ENCODE measurements around the gene GPR62. TPM values are rescaled to one million over a fixed set of nuclear protein-coding genes. Genes with fewer than 3 reads are reported as not detected.
A peak's percentile ranks its signal among the peaks of the same experiment; 100 is the strongest.

GPR62 gene
- polyA plus RNA-seq, 3 donors = not detected

DNA sequence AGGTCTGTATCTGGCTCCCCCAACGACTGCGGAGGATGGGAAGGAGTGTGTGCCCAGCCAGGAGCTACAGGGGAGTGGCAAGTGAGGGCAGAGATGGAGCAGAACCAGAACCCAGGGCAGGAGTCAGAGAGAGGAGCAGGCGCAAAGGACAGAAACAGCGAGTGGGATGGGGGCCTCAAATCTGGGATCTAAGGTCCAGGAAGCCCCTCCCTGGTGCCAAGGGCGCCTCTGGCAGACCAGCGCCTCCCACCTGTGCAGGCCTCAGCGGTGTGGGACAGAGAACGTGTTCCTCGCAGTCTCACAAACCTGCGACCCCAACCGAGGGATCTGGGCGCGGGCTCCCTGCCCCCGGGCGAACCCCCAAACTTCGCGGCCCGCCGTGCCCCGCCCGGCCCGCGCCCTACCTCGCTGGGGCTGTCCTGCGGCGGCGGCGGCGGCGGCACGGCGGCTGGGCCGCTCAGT, 11.8 kb downstream of the GPR62 start:
- H3K4me1 ChIP-seq (ENCODE audit: control insufficient read depth in 1 of 2, insufficient read depth in 2 of 2, low read length in 2 of 2) = peaks cover 9 to 14% of the 10 kb centered on the region in 2 donors
- Mint-ChIP-seq H3K9me3 (peaks cover 0 to 17% (median 0%) of the 10 kb centered on the region in 7 donors), H3K27me3 (ENCODE audit: low read depth in 3 of 3) (peaks cover 38 to 62% (median 44%) of the 10 kb centered on the region in 3 donors), H3K27ac (no peak overlapping the region), H3K4me1 (peaks cover 12% of the 10 kb centered on the region), H3K36me3 (peaks cover 10 to 12% of the 10 kb centered on the region in 2 donors), H3K4me3 (peak overlapping the region; percentile 34 to 83)
- H3K9ac ChIP-seq (ENCODE audit: insufficient read depth, low read length, poor library complexity, severe bottlenecking) = peak overlapping the region; percentile 40
- DNase-seq = no peak
- intact Hi-C loops (cut with micrococcal nuclease) = no loop called here
- peak overlapping the region; percentile 48 for H2AFZ ChIP-seq (ENCODE audit: insufficient read depth, low read depth, low read length, poor library complexity, severe bottlenecking)
- H3K79me2 ChIP-seq (ENCODE audit: insufficient read depth, low read length) = no peaks in the 10 kb centered on the region
- peak overlapping the region in 1 of 3 experiments; percentile 50 for H3K4me3 ChIP-seq (replicated peaks in 1 of 3; ENCODE audit: low read depth in 2 of 3, low read length in 3 of 3)
- no peaks in the 10 kb centered on the region for H3K9me3 ChIP-seq (replicated peaks in 1 of 2; ENCODE audit: control insufficient read depth in 1 of 2, insufficient read depth in 1 of 2, low read length in 2 of 2)
- H3K27me3 ChIP-seq (ENCODE audit: control insufficient read depth in 2 of 2, insufficient read depth in 2 of 2, low read length in 2 of 2) = peaks cover 10 to 54% of the 10 kb centered on the region in 2 donors
- H3K36me3 ChIP-seq (replicated peaks in 1 of 2; ENCODE audit: control insufficient read depth in 1 of 2, insufficient read depth in 2 of 2, low read length in 2 of 2) = no peaks in the 10 kb centered on the region
- TF ChIP-seq, protein P1, sequence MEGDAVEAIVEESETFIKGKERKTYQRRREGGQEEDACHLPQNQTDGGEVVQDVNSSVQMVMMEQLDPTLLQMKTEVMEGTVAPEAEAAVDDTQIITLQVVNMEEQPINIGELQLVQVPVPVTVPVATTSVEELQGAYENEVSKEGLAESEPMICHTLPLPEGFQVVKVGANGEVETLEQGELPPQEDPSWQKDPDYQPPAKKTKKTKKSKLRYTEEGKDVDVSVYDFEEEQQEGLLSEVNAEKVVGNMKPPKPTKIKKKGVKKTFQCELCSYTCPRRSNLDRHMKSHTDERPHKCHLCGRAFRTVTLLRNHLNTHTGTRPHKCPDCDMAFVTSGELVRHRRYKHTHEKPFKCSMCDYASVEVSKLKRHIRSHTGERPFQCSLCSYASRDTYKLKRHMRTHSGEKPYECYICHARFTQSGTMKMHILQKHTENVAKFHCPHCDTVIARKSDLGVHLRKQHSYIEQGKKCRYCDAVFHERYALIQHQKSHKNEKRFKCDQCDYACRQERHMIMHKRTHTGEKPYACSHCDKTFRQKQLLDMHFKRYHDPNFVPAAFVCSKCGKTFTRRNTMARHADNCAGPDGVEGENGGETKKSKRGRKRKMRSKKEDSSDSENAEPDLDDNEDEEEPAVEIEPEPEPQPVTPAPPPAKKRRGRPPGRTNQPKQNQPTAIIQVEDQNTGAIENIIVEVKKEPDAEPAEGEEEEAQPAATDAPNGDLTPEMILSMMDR (IDR thresholded peaks at IDR 0.05) = no peak
- no peak overlapping the region for H3K27ac ChIP-seq (ENCODE audit: low read depth in 1 of 2, low read length in 2 of 2)
- peaks cover 4% of the 10 kb centered on the region for H4K20me1 ChIP-seq (ENCODE audit: insufficient read depth, low read length)
- H3K4me2 ChIP-seq (replicated peaks; ENCODE audit: extremely low read depth, low read length, poor library complexity, severe bottlenecking) = peak overlapping the region; percentile 77
- WGBS (ENCODE audit: insufficient coverage) = 2% methylated on average over 31 of the region's 33 CpGs

DNA sequence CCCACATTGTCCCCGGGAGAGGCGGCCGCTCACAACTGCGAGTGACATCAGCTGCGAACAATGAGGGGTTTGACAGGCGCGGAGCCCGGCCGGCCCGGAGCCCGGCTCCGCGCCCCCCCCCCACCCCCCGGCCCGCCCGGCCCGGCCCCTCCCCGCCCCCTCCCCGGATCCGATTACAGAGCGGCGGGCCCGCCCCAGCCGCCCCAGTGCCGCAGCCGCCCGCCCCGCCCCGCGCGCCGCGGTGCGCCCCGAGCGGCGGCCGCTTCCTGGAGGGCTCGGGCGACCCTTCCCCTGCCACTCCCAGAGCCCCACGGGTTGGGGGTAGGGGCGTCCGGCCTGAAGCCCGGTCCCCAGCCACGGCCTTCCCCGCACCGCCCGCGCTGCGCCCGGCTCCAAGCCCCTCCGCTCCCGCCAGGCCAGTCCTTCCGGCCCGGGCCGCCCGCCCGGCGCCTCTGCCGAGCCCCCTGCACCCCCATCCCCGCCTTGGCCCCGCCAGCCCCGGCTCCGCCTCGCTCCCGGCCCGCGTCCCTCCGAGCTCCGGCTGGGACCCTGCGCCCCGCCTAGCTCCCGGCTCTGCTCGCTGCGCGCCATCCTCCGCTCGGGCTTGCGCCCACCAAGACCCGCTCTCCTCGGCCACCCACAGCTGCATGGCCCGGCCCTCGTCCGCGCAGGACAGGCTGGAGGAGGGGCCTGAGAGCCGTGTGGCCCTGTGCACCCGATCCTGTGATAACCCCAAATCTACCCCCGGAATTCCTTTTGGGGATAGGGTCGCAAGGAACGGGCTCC, 12.4 kb downstream of the GPR62 start, which contains the start of gene PCBP4:
PCBP4 (minus strand) TSS at position 71 of the 786 bp plus-strand sequence. CDS start 6,214 bp downstream, outside the sequence.
- H3K9me3 ChIP-seq (replicated peaks in 1 of 2; ENCODE audit: control insufficient read depth in 1 of 2, insufficient read depth in 1 of 2, low read length in 2 of 2) = no peaks in the 10 kb centered on the region
- intact Hi-C loops (cut with micrococcal nuclease) = no loop called here
- peaks cover 10 to 47% of the 10 kb centered on the region in 2 donors for H3K27me3 ChIP-seq (ENCODE audit: control insufficient read depth in 2 of 2, insufficient read depth in 2 of 2, low read length in 2 of 2)
- Mint-ChIP-seq H3K4me3 (peak within 1 kb of the TSS; percentile 82 to 85), H3K27me3 (ENCODE audit: low read depth in 3 of 3) (peaks cover 37 to 59% (median 39%) of the 10 kb centered on the region in 3 donors), H3K9me3 (peaks cover 0 to 17% (median 0%) of the 10 kb centered on the region in 7 donors), H3K36me3 (peaks cover 10 to 12% of the 10 kb centered on the region in 2 donors), H3K27ac (peak within 1 kb of the TSS in 1 of 7 donors; percentile 14), H3K4me1 (peaks cover 12% of the 10 kb centered on the region)
- H3K4me1 ChIP-seq (ENCODE audit: control insufficient read depth in 1 of 2, insufficient read depth in 2 of 2, low read length in 2 of 2) = peaks cover 9 to 14% of the 10 kb centered on the region in 2 donors
- H3K9ac ChIP-seq (ENCODE audit: insufficient read depth, low read length, poor library complexity, severe bottlenecking) = peak within 1 kb of the TSS; percentile 60
- peaks cover 4% of the 10 kb centered on the region for H4K20me1 ChIP-seq (ENCODE audit: insufficient read depth, low read length)
- under 1% methylated on average over 62 of the region's 90 CpGs for WGBS (ENCODE audit: insufficient coverage)
- H2AFZ ChIP-seq (ENCODE audit: insufficient read depth, low read depth, low read length, poor library complexity, severe bottlenecking) = peak within 1 kb of the TSS; percentile 59
- H3K4me3 ChIP-seq (replicated peaks in 1 of 3; ENCODE audit: low read depth in 2 of 3, low read length in 3 of 3) = peak within 1 kb of the TSS; percentile 1 to 71 (median 7)
- no peaks in the 10 kb centered on the region for H3K36me3 ChIP-seq (replicated peaks in 1 of 2; ENCODE audit: control insufficient read depth in 1 of 2, insufficient read depth in 2 of 2, low read length in 2 of 2)
- no peak within 1 kb of the TSS for H3K27ac ChIP-seq (ENCODE audit: low read depth in 1 of 2, low read length in 2 of 2)
- H3K4me2 ChIP-seq (replicated peaks; ENCODE audit: extremely low read depth, low read length, poor library complexity, severe bottlenecking) = peak within 1 kb of the TSS; percentile 77
- DNase-seq = no peak
- TF ChIP-seq, protein P1 (IDR thresholded peaks at IDR 0.05) = no peak
- no peaks in the 10 kb centered on the region for H3K79me2 ChIP-seq (ENCODE audit: insufficient read depth, low read length)
